Measurements from ENCODE around the gene CDK6. TPM values are rescaled to one million over a fixed set of nuclear protein-coding genes. Genes with fewer than 3 reads are reported as not detected.
"Not testable (repeated sequence)": the region's sequence is repeated elsewhere in the genome, so short reads cannot be mapped to it uniquely, and the experiment has no call there.

The CDK6 gene
- total RNA-seq, 1 donor: 45.6 TPM

- Histone ChIP-seq H3K27ac (ENCODE audit: low read depth, low read length) (no peak overlapping the region), H3K79me2 (ENCODE audit: insufficient read depth, low read length) (no peaks in the 10 kb centered on the region), H2AFZ (ENCODE audit: low read length) (no peak overlapping the region), H3K4me3 (ENCODE audit: insufficient read depth, low read length) (no peak overlapping the region), H3K4me2 (ENCODE audit: insufficient read depth, low read length) (no peak overlapping the region), H3K9me3 (ENCODE audit: low read depth, low read length) (no peaks in the 10 kb centered on the region), H3K27me3 (ENCODE audit: insufficient read depth, low read length) (no peaks in the 10 kb centered on the region), H3K36me3 (ENCODE audit: insufficient read depth, low read length) (no peaks in the 10 kb centered on the region), H3K4me1 (ENCODE audit: insufficient read depth, low read length) (peaks cover 18% of the 10 kb centered on the region), H4K20me1 (ENCODE audit: insufficient read depth, low read length) (no peaks in the 10 kb centered on the region)
- TF ChIP-seq, protein P1, sequence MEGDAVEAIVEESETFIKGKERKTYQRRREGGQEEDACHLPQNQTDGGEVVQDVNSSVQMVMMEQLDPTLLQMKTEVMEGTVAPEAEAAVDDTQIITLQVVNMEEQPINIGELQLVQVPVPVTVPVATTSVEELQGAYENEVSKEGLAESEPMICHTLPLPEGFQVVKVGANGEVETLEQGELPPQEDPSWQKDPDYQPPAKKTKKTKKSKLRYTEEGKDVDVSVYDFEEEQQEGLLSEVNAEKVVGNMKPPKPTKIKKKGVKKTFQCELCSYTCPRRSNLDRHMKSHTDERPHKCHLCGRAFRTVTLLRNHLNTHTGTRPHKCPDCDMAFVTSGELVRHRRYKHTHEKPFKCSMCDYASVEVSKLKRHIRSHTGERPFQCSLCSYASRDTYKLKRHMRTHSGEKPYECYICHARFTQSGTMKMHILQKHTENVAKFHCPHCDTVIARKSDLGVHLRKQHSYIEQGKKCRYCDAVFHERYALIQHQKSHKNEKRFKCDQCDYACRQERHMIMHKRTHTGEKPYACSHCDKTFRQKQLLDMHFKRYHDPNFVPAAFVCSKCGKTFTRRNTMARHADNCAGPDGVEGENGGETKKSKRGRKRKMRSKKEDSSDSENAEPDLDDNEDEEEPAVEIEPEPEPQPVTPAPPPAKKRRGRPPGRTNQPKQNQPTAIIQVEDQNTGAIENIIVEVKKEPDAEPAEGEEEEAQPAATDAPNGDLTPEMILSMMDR (IDR thresholded peaks at IDR 0.05; ENCODE audit: extremely low read depth, low read depth, low read length): no peak
- DNase-seq (ENCODE audit: insufficient read length, low spot score, missing footprints): no peak
Observed at GRCh38 chr7:92872701-92873100, 36.3 kb upstream of the CDK6 start.

DNA sequence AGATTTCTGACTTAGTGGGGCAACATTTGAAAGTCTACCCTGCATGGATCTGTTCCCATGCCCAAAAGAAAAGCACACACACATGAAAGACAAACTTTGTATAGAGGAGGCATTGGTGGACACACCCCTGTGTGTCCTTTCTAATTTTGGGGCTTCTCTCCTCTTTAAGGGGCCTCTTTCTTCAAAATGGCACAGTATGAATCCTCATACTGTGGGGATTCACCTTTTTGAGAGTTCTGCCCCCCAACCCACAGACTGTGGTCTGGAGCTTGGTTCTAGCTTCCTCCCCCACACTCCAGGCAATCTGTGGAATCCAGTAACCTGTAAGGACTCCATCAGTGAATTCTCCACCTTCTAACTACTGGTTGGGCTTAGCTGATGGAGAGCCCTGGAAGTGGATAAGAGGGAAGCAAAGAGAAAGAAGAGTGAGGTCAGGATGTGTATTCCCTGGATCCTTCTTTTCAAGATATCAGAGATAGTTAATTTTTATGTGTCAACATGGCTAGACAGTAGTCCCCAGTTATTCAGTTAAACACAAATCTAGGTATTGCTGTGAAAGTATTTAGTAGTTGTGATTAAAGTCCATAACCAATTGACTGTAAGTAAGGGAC, 32.4 kb upstream of the CDK6 start:
- TF ChIP-seq, protein P1 (IDR thresholded peaks at IDR 0.05; ENCODE audit: extremely low read depth, low read depth, low read length): no peak
- H3K4me2 ChIP-seq (ENCODE audit: insufficient read depth, low read length): no peak overlapping the region

DNA sequence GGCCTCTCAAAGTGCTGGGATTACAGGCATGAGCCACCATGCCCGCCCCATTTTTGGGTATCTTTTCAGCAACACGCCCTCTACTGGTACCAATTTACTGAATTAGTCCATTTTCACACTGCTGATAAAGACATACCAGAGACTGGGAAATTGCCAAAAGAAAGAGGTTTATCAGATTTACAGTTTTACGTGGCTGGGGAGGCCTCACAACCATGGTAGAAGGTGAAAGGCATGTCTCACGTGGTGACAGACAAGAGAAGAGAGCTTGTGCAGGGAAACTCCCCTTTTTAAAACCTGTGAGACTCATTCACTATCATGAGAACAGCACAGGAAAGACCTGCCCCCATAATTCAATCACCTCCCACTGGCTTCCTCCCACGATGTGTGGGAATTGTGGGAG, 27.8 kb upstream of the CDK6 start:
- not testable (repeated sequence) for H3K27me3 ChIP-seq (ENCODE audit: insufficient read depth, low read length); H3K36me3 ChIP-seq (ENCODE audit: insufficient read depth, low read length); H2AFZ ChIP-seq (ENCODE audit: low read length); H3K9me3 ChIP-seq (ENCODE audit: low read depth, low read length); H4K20me1 ChIP-seq (ENCODE audit: insufficient read depth, low read length); H3K4me1 ChIP-seq (ENCODE audit: insufficient read depth, low read length); H3K27ac ChIP-seq (ENCODE audit: low read depth, low read length); H3K4me3 ChIP-seq (ENCODE audit: insufficient read depth, low read length); H3K4me2 ChIP-seq (ENCODE audit: insufficient read depth, low read length); DNase-seq (ENCODE audit: insufficient read length, low spot score, missing footprints); H3K79me2 ChIP-seq (ENCODE audit: insufficient read depth, low read length)

More for the DNA sequence above, 32.4 kb upstream of the CDK6 start:
- Histone ChIP-seq H3K27me3 (ENCODE audit: insufficient read depth, low read length) (no peaks in the 10 kb centered on the region), H3K27ac (ENCODE audit: low read depth, low read length) (no peak overlapping the region), H4K20me1 (ENCODE audit: insufficient read depth, low read length) (no peaks in the 10 kb centered on the region), H2AFZ (ENCODE audit: low read length) (no peak overlapping the region), H3K4me3 (ENCODE audit: insufficient read depth, low read length) (no peak overlapping the region), H3K36me3 (ENCODE audit: insufficient read depth, low read length) (no peaks in the 10 kb centered on the region), H3K79me2 (ENCODE audit: insufficient read depth, low read length) (no peaks in the 10 kb centered on the region), H3K4me1 (ENCODE audit: insufficient read depth, low read length) (peaks cover 12% of the 10 kb centered on the region), H3K9me3 (ENCODE audit: low read depth, low read length) (no peaks in the 10 kb centered on the region)
- DNase-seq (ENCODE audit: insufficient read length, low spot score, missing footprints): no peak

DNA sequence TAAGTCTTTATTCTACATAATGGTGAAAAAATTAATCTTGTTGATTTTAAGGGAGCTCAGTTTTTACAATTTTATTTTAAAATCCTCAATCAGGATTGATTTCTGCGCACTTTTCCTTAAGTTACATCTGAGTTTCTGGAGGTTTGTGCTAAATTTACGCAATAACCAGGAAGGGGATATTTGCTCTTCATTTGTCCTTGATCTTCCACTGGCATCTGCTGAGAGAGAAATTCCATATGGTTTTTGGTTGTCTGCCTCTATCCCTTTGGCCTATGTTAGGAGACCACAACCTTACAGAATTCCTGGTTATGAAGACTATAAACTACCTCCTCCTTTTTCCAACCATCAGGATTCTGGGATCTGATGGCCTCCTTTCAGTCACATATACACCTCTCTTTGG, 20.1 kb upstream of the CDK6 start:
- TF ChIP-seq, protein P1 (IDR thresholded peaks at IDR 0.05; ENCODE audit: extremely low read depth, low read depth, low read length): no peak
- no peaks in the 10 kb centered on the region for H3K36me3 ChIP-seq (ENCODE audit: insufficient read depth, low read length)
- no peak for DNase-seq (ENCODE audit: insufficient read length, low spot score, missing footprints)
- no peak overlapping the region for H3K27ac ChIP-seq (ENCODE audit: low read depth, low read length)
- no peak overlapping the region for H3K4me3 ChIP-seq (ENCODE audit: insufficient read depth, low read length)
- no peaks in the 10 kb centered on the region for H3K27me3 ChIP-seq (ENCODE audit: insufficient read depth, low read length)
- H3K9me3 ChIP-seq (ENCODE audit: low read depth, low read length): no peaks in the 10 kb centered on the region
- H3K79me2 ChIP-seq (ENCODE audit: insufficient read depth, low read length): no peaks in the 10 kb centered on the region
- no peak overlapping the region for H3K4me2 ChIP-seq (ENCODE audit: insufficient read depth, low read length)
- peaks cover 3% of the 10 kb centered on the region for H3K4me1 ChIP-seq (ENCODE audit: insufficient read depth, low read length)
- H4K20me1 ChIP-seq (ENCODE audit: insufficient read depth, low read length): no peaks in the 10 kb centered on the region
- H2AFZ ChIP-seq (ENCODE audit: low read length): no peak overlapping the region
